H1 (cell line): ENCODE data around the gene IGF2BP3. TPM values are rescaled to one million over a fixed set of nuclear protein-coding genes. Genes with fewer than 3 reads are reported as not detected.

Experiments
- BACH1 ChIP-seq: IDR thresholded peaks from 2 replicates; pipeline ENCODE4 v1.6.1; 2012; ENCODE audit warnings: low read length, improper control_type of control experiment
- BRCA1 ChIP-seq: IDR thresholded peaks from 2 replicates; pipeline ENCODE4 v1.6.1; 2012; ENCODE audit warnings: low read depth, low read length, improper control_type of control experiment
- CEBPB ChIP-seq: IDR thresholded peaks from 2 replicates; pipeline ENCODE4 v1.6.1; 2012; ENCODE audit warnings: low read depth, low read length
- CTBP2 ChIP-seq: IDR thresholded peaks from 2 replicates; pipeline ENCODE4 v1.7.0; 2011; ENCODE audit warnings: borderline replicate concordance, mild to moderate bottlenecking, moderate library complexity, mixed read lengths, low read length; ENCODE audit not compliant: insufficient read depth, insufficient read length
- EGR1 ChIP-seq: IDR thresholded peaks from 2 replicates; pipeline ENCODE4 v1.6.1; 2011; ENCODE audit warnings: low read depth, low read length, borderline replicate concordance
- FOSL1 ChIP-seq: IDR thresholded peaks from 2 replicates; pipeline ENCODE4 v1.6.1; 2011; ENCODE audit warnings: mild to moderate bottlenecking, low read depth, low read length, moderate library complexity; ENCODE audit not compliant: insufficient read depth
- GABPA ChIP-seq: IDR thresholded peaks from 2 replicates; pipeline ENCODE4 v1.6.1; 2011; ENCODE audit warnings: mild to moderate bottlenecking, low read length, moderate library complexity, borderline replicate concordance; ENCODE audit not compliant: insufficient read depth
- HDAC6 ChIP-seq: IDR thresholded peaks from one replicate; pipeline ENCODE4 v1.7.1; 2012; ENCODE audit warnings: low read depth, mild to moderate bottlenecking, inconsistent platforms, low read length, moderate library complexity
- JUN ChIP-seq: IDR thresholded peaks from 2 replicates; pipeline ENCODE4 v1.6.1; 2011; ENCODE audit warnings: low read depth, mild to moderate bottlenecking, improper control_type of control experiment, low read length
- JUND ChIP-seq: IDR thresholded peaks from 2 replicates; pipeline ENCODE4 v1.6.1; 2011; ENCODE audit warnings: mild to moderate bottlenecking, improper control_type of control experiment, low read length
- MAX ChIP-seq: IDR thresholded peaks from 2 replicates; pipeline ENCODE4 v1.6.1; 2012; ENCODE audit warnings: inconsistent platforms
- POLR2A ChIP-seq, 2 experiments: IDR thresholded peaks; 1 replicate in 1 of 2; 2 replicates in 1 of 2; pipeline ENCODE4 v1.6.1; 2011; ENCODE audit warnings: low read depth in 2 of 2, low read length in 2 of 2, mild to moderate bottlenecking in 2 of 2; ENCODE audit errors: control extremely low read depth in 1 of 2
- RBBP5 ChIP-seq: IDR thresholded peaks from 2 replicates; pipeline ENCODE4 v1.7.1; 2012; ENCODE audit warnings: low read depth, mild to moderate bottlenecking, inconsistent platforms, low read length, moderate library complexity, borderline replicate concordance
- RFX5 ChIP-seq: IDR thresholded peaks from 2 replicates; pipeline ENCODE4 v1.6.1; 2011; ENCODE audit warnings: low read depth, low read length, improper control_type of control experiment, borderline replicate concordance
- RNF2 ChIP-seq: fragments of 200-900, 300-1000 bp; sonication (generic); IDR thresholded peaks from 2 replicates; pipeline ENCODE4 v1.7.1; 2016; ENCODE audit warnings: borderline replicate concordance, low read depth, mild to moderate bottlenecking, antibody characterized with exemption, low read length; ENCODE audit not compliant: poor library complexity, severe bottlenecking; ENCODE audit errors: missing control alignments
- SIN3A ChIP-seq, 2 experiments: IDR thresholded peaks in 1 of 2; conservative IDR thresholded peaks in 1 of 2; 2 replicates each; pipeline ENCODE4 v1.6.1; 2011 to 2012; ENCODE audit warnings: low read length in 2 of 2, improper control_type of control experiment in 1 of 2, low read depth in 1 of 2, mild to moderate bottlenecking in 1 of 2
- SIX5 ChIP-seq: IDR thresholded peaks from 2 replicates; pipeline ENCODE4 v1.6.1; 2011; ENCODE audit warnings: mild to moderate bottlenecking, low read depth, low read length
- SP2 ChIP-seq: IDR thresholded peaks from 2 replicates; pipeline ENCODE4 v1.6.1; 2012; ENCODE audit warnings: mild to moderate bottlenecking, low read length, inconsistent platforms
- USF2 ChIP-seq: IDR thresholded peaks from 2 replicates; pipeline ENCODE4 v1.6.1; 2011; ENCODE audit warnings: low read length, improper control_type of control experiment
- polyA plus RNA-seq, 7 experiments: library from polyadenylated mRNA; depleted of rRNA in 3 of 7; stranded (reverse) in 5 of 7; unstranded in 2 of 7; fragments of >200 nt in 5 of 7; fragments of 200-250 nt in 2 of 7; gene quantifications; 1 replicate in 5 of 7; 2 replicates in 1 of 7; 4 replicates in 1 of 7; pipeline versions ENCODE4 v1.2.1 to v1.2.3, GENCODE V29; 2011 to 2013; ENCODE audit warnings: missing spikeins in 2 of 7, mixed read lengths in 2 of 7
- total RNA-seq: library from RNA; stranded (reverse); fragmentation: NEBNext Ultra II Directional; extraction: Animal tissue kit (Norgen Biotek cat#: 25700); gene quantifications from 2 replicates; pipeline ENCODE4 v1.2.1, GENCODE V29; 2021
- TF ChIP-seq, protein P1 (sequence below), 3 experiments: IDR thresholded peaks; 1 replicate in 2 of 3; 2 replicates in 1 of 3; pipeline versions ENCODE4 v1.5.1 to v1.6.1; 2011; ENCODE audit warnings: low read length in 3 of 3, mild to moderate bottlenecking in 3 of 3, inconsistent platforms in 2 of 3, low read depth in 1 of 3, moderate library complexity in 1 of 3; ENCODE audit not compliant: insufficient read depth in 1 of 3; ENCODE audit errors: control extremely low read depth in 1 of 3

Gene IGF2BP3
- total and polyA plus RNA-seq, 2 of the 8 experiments (the other 6 are each of a cell fraction or from before 2014, with no cell fraction given), result 66.3 to 193 TPM

GRCh38 chr7:23467806-23468525, 2.3 kb downstream of the IGF2BP3 start (continued):
- no peak for TF ChIP-seq JUN
- TF ChIP-seq RNF2, result no peak
- TF ChIP-seq SIX5, result no peak
- no peak for TF ChIP-seq HDAC6
- TF ChIP-seq BACH1, result no peak
- TF ChIP-seq EGR1, result no peak
- TF ChIP-seq GABPA, result 0 out of 2 replicates have a peak, but pooled peaks have one; percentile 28
- TF ChIP-seq MAX, result no peak
- TF ChIP-seq, protein P1, sequence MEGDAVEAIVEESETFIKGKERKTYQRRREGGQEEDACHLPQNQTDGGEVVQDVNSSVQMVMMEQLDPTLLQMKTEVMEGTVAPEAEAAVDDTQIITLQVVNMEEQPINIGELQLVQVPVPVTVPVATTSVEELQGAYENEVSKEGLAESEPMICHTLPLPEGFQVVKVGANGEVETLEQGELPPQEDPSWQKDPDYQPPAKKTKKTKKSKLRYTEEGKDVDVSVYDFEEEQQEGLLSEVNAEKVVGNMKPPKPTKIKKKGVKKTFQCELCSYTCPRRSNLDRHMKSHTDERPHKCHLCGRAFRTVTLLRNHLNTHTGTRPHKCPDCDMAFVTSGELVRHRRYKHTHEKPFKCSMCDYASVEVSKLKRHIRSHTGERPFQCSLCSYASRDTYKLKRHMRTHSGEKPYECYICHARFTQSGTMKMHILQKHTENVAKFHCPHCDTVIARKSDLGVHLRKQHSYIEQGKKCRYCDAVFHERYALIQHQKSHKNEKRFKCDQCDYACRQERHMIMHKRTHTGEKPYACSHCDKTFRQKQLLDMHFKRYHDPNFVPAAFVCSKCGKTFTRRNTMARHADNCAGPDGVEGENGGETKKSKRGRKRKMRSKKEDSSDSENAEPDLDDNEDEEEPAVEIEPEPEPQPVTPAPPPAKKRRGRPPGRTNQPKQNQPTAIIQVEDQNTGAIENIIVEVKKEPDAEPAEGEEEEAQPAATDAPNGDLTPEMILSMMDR (IDR thresholded peaks at IDR 0.05; ENCODE audit: control extremely low read depth in 1 of 3, insufficient read depth in 1 of 3, low read depth in 1 of 3, low read length in 3 of 3), result 0 out of 4 replicates have a peak, but pooled peaks of 1 of the 3 experiments have one; percentile 1
- TF ChIP-seq CEBPB, result no peak
- no peak for TF ChIP-seq RFX5
- no peak for TF ChIP-seq SP2
- TF ChIP-seq BRCA1, result no peak
- TF ChIP-seq RBBP5, result no peak
- no peak for TF ChIP-seq JUND
- no peak for TF ChIP-seq CTBP2
- TF ChIP-seq SIN3A (conservative IDR thresholded peaks at IDR 0.05 in 1 of 2, IDR thresholded peaks at IDR 0.05 in 1 of 2; ENCODE audit: low read depth in 1 of 2, low read length in 2 of 2), result peak in 1 of 2 experiments; percentile 63; a peak in 1 of 4 replicates
- TF ChIP-seq USF2, result no peak
- peak in 1 of 2 experiments; percentile 49; a peak in 2 of 3 replicates for TF ChIP-seq POLR2A (IDR thresholded peaks at IDR 0.05; ENCODE audit: control extremely low read depth in 1 of 2, low read depth in 2 of 2, low read length in 2 of 2)
- no peak for TF ChIP-seq FOSL1
